GM18519 (cell line): ENCODE data around the gene TMEM260.

Source experiments
- ATAC-seq: cut with Tn5 transposase; IDR thresholded peaks from one replicate; pipeline ENCODE4 v1.9.1; 2021; ENCODE audit warnings: mild to moderate bottlenecking, moderate library complexity; ENCODE audit not compliant: unreplicated experiment, low FRiP score

TMEM260 gene

DNA sequence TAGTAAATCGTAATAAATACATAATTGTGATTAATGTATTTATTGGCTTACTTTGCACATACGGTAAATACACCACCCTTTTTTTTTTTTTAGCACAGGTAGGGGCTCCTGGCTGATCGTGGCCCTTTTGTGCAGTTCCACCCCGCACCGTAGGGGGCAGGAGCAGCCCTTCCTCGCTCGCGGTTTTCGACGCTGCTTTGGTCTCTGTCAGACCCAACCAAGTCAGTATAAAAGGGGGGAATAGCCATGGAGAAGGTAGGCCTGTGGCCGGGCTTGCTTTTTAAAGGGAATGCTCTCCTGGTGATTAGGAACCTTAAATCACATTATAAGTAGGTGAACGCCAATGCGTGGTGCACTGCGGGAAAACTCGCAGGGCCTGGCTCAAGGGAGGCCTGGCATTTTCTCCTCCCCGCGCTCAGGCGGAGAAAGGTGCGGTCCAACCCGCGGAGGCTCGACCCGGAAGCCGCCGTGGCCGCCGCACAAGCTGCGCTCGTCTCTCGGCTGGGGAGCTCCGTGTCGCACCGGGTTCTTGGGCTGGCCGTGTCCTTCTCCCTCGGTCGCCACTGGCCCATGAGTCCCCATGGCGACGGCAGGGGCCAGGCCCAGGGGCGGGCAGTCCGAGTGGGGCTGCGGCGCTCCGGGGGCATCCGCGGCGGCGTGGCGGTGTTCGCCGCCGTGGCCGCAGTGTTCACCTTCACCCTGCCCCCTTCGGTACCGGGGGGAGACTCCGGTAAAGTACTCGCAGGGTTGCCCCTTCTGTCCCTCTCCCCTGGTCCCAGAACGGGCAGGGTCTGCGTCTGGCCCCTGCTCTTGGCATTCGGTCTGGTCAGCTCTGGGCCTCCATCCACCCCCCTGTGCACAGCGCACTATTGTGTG is at the start of gene TMEM260:
TMEM260 (plus strand) TSS at position 454 of the 876 bp plus-strand sequence; CDS start at position 571, 117 bp downstream.
- peak; percentile 89 for ATAC-seq

DNA sequence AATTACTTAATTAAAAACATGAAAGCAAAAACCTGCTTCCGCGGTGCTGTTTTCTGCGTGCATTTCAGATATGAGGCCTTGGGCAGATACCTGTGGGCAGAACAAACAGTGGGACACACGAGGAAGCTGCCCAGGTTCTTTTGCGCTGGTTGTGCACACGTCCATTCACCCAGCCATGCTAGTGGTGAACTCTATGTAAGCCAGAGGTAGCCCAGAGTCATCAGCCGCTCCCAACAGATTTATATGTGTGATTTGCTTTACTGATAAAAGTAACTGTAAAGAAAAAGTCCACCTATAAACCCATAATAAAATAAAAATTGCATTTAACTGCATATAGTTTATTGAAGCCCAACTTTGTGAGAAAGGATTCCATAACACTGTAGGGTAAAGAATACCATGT is 47.1 kb upstream of the TMEM260 start:
- ATAC-seq: no peak

DNA sequence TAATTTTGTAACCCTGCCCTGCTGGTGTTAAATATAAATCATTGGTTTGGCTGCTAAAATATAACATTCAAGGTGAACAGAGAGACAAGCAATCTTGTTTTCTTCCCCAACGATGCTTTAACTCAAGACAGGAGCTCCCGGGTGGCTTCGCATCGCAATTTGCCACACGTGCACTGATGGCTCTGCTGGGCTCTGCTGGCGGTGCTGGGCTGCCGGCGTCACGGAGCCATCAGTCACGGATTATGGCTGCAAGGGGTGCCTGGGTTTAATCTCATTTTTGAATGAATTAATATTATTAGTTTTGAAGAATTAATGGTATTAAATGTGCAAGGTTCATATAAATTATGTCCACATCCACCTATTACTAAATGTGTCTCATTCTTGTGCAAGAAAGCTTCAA is 44.9 kb upstream of the TMEM260 start:
- no peak for ATAC-seq

DNA sequence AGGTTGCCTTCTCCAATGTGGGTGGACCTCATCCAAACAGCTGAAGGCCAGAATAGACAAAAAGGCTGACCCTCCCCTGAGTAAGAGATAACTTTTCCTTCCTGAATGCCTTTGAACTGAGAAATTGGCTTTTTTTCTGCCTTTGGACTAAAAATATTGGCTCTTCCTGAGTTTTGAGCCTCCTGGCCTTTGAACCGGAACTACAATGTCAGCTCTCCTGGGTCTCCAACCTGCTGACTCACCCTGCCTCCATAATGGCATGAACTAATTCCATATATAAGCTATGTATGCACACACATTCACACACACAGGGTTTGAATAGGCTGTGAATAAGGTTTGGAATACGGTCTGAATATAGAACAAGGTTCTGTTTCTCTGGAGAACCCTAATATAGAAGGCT is 39.7 kb upstream of the TMEM260 start:
- no peak for ATAC-seq

DNA sequence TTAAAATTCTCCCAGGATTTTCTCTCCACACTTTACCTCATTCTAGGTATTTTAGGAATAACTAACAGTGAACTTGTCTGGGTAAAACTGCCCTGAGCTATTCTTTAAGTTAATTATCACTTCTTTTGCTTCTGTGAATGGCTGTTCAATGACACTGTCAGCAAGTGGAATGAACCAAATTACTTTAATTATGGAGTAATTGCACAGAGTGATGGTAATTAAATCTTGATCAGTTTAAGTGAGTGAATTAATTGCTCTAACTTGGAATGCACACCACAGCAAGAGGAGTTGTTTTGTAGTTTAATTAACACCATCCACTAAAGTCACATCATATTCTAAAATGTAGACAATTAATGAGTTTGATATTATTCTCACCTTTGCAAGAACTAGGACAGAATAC is 36.2 kb upstream of the TMEM260 start:
- ATAC-seq: no peak

DNA sequence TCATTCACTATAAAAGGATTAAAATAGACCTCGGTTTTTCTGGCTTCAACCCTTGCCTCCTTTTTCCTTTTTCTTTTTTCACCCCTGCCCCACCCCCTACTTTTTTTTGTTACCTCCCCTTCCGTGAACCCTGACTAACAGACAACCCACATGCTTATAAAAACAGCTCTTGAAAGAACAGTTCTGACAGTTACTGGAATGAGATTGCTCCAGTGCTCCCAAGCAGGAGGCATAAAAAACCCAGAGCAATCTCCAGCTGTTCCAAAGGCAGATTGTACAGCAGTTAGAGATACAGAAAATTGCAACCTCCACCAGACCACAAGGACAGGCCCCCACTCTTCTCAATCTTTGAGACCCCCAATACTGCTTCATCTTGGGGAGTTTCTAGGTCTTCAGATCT is 29.9 kb upstream of the TMEM260 start:
- no peak for ATAC-seq

DNA sequence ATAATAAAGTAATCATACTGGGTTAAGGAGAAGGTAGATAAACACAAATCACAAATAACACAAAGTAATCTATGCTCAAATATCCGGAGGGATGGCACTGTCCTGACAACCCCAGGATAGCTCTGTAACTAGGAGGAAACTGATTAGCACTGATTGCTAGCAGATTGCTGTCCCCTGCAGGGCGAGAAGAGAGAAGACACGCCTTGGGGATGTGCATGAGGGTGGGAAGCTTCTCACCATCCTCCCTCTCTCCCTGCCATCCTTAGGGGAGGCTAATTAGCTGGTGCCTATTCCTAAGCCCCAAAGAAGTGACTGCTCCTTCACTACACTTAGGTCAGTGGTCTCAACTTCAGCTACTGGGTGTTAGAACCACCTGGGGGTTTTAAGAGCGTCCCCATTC is 27.0 kb upstream of the TMEM260 start:
- no peak for ATAC-seq

DNA sequence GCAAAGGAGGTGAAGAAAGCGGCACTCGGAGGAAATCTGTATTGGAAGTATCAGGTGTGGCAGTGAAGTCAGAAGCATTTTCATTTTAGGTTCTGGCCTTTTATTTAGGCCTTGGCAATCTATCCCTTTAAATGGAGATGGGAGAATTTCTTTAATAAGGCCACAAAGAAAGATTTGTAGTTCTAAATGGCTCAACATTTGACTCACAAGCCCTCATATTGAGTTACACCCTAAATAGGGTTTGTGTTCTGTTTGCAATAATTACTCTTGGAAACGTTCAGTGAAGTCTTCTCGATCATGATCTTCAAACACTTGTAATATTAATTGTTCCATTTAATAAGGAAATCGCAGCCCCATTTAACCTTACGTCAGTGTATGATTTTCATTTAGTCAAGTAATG is 25.3 kb upstream of the TMEM260 start:
- ATAC-seq: no peak

DNA sequence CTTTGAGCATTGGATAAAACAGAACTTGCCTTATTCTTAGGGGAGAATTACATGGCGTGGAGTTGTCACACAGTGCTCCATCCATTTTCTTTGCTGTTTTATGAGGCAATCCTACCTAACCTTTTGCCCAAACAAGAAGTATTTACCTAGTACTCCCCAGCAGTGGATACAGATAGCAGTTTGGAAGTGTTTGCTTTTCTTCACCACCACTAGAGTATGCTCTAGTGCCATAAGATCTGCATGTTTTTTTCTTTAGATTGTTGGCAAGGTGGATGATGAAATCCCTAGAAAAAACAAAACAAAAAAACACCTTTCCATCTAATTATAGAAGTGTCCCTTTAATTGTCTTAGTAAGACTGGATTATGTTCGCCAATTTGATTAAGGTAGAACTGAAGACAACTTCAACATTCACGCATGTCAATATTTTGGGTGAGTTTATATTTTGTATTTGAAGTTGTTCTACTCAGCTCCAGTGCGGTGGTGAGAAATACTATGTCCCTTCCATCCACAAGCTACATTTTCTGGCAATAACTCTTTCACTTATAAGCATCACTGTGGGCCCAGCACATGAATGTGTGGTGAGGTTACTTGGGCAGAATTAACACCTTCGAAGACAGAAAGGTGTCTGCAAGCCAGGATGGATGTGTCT is 23.6 kb upstream of the TMEM260 start:
- ATAC-seq: no peak

DNA sequence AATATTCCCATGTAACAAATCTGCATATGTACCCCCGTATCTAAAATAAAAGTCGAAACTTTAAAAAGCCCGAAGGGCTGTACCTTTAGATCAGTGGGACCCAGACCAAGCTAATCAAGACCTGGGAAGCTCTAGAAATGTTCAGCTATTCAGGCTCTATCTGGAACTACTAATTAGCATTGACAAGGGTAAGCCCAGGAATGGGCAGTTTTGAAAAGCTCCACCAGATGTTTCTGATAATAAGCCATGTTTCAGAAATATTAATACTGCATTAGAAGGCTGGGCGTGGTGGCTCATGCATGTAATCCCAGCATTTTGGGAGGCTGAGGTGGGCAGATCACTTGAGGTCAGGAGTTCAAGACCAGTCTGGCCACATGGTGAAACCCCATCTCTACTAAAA is 20.4 kb upstream of the TMEM260 start:
- no peak for ATAC-seq

DNA sequence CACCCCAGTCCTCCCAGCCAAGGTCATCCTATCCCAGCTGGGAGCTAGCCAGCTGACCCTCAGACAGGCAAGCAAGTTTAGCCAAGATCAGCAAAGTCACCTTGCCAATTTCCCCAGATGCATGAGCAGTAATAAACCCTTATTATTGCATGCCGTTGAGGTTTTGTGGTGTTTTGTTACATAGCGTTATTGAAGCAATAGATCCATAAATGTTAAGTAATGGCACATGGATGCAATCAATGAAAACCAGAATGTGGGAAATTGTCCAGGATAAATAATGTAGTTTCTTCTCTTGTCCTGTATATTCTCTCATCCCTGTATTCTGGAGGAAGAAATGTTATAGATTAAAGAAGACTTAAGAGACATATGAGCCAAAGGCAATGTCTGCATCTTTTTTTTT is 18.0 kb upstream of the TMEM260 start:
- no peak for ATAC-seq

DNA sequence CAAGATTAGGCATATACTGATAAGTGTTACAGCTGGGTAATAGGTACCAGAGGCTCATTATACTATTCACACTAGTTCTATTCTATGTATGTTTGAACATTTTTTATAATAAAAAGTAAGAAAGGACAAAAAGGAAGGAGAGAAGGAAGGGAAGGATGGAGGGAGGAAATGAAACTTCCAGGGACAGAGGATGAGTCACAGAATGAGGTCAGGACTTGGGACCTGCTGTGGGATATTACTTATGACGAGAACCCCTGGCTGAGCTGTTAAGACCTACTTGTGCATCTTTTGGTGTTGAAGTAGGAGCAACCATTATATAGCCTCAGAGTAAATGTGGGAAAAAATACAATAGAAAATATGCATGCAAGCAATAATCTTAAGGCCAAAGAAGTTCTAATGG is 16.7 kb upstream of the TMEM260 start:
- no peak for ATAC-seq

DNA sequence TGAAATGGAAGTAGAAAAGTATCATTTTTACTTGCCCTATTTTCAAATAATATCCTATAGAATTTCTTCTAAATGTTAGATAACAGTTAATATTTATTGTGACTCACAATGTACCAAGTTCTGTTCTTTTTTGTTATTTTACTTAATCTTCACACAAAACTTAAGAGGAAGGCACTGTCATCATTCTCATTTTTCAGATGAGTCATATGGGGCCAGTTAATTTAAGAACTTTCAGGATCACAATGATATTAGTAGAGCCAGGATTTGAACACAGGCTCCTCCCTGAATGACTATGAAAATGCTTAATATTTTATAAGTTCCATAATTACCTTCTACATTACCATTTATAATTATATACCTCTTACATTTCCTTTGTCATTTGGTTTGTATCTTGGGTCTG is 10.4 kb upstream of the TMEM260 start:
- no peak for ATAC-seq

DNA sequence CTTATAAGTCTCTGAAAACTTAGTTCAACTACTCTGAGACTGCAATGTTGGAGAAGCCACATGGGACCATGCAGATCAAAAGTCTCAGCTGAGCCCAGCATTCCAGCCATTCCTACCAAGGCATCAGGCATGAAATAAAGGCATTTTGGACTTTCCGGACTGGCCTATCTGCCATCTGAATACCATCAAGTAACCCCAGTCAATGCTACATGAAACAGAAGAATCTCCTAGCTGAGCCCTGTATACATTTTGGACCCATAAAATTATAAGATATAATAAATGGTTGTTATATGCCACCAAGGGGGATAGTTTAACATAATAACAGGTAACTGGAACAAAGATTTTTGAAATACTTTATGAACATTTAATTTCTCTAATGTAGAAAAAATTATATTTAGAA is 9.3 kb upstream of the TMEM260 start:
- no peak for ATAC-seq

DNA sequence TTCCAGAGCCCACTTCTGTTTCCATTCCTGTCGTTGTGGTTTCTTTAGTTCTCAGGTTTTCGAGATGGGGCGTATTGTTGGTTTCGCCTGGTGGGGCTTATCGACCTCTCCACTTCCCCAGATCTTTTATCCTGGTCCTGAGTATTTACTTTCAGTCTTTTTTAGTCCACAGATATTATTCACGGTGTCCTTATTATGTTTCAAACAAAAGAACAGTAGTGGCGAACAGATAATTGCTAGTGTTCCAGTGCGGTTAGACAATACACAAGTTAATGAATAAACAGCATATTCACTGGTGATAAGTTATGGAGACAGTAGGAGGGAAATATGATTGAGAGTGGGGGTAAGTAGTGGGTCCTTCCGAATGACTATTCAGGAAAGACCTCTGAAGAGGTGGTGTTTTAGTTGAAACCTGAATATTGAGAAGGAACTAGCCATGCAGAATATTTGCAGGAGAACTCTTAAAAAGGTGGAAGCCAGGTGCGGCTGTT is 668 bp downstream of the TMEM260 start:
- ATAC-seq: no peak

DNA sequence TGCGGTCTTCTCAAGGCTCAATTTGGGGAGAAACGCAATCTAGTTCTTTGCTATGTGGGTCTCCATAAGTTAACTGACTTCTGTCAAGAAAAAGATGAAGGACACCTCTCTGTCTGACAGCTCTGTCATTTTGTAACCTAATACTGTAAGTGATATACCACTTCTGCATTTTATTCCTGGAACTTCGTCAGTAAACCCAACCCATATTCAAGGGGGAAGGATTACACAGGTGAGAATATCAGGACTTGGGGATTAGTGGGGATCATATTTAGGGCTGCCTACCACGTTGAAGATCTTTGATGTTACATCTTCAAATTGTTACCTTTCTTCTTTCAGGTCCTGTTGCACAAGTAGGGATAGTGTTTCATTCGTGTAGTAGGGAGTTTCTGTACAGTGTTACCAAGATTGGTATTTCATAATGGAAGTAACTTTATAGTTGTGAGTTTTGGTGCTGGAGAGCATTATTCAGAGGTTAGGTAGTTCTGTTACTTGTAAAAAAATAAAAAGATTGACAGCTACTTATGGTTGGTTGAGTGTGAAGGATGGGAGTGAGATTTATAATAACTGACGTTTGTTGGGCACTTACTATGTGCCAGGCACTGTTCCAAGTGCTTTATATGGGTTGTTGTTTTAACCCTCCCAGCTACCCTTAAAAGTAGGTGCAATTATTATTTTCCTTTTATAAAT is 1.6 kb downstream of the TMEM260 start:
- ATAC-seq: no peak

DNA sequence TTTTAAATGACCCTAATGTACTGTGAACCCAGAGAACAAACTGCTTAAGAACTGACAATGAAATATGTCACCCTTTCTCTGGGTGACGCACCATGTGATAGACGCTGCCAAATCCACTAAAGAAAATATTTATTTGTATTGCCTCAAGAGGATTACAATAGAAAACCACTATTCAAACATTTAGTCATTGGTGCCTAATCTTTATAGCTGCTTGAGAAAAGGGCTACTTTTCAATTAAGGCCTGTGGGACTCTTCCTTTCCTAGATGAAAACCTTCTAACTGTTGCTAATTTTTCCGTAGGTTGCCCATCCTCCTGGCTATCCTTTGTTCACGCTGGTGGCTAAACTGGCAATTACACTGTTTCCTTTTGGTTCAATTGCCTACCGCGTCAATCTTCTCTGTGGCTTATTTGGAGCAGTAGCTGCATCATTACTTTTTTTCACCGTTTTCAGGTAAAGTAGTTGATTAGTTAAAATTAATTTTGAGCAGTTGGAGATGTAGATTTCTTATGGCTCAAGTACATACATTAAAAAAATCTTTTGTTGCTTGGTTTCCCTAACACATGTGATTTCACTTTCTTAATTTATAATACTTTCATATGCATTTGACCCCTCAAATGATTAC is 6.0 kb downstream of the TMEM260 start:
- ATAC-seq: no peak

DNA sequence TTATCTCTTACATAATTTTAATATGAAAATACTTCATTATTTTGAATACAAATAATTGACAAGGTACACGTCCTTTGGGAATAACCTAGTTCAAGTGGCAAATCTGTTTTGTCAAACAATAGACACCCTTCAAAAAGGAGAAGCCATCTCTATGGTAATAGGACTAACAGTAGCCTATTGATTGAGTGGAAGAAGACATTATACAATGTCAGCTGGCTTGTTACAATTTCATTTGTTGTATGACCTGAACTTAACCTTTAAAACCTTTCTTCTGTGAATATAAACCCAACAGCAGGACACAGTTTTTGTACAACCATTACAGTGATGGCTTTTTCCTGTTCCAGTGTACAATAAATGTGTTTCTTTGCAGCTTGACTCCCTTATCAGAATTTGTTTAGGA is 8.1 kb downstream of the TMEM260 start:
- no peak for ATAC-seq

DNA sequence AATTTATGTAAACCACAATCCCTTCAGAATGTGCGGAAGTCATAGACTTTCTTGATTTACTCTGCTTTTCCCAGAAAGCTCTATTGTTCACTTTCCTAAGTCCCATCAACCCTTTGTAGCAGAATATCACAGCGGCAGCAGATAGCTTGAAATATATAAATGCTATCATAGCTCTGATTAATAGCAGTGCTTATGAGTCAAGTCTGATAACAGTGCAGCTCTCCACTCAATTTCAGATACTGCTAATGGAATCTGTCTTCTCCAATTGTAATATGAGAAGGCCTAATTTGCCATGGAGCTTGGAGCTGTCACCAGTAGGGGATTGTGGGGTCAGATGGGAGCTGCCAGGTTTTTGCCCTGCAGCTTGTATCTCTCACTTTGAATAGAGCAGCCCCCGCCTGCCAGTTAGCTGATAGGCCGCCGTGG is 10.9 kb downstream of the TMEM260 start:
- no peak for ATAC-seq

DNA sequence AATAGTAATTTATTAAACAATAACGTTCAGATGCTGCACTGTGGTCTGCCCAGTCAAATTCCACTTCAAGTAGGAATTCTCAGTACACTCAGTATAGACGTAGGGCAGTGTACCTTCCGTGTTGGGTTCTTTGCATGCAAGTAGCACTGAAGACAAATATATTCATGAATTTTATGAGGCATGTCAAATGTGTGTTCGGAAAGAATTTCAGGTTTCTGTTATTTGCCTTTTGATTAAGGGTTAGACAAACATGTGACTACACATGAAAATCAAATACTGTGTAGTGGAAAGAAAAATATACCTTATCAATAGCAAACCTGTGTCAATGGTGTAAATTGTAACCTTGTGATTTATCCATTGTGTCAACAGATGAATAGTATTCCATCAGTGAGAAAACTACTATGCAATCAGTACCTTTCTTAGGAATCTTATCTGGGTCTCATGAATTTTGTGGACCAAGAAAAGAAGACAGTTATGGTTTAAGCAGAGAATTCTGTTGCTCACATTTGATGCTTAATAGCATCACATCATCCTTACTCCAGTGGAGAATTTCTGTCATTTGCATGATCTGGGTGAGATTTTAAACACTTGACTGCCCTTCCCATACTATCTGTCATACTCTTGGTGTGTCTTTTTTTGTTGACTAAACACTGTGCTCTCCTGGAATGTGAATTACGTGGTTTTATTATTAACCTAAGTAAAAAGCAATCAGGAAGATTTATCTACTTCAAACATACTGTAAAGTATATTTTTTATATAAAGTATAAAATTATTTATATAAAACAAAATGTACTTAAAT is 13.3 kb downstream of the TMEM260 start:
- ATAC-seq: no peak
